Gastroesophageal sphincter (tissue), 3 donors: ENCODE results near the gene FGF5.

Experiments
- EP300 ChIP-seq: sonication (generic); formaldehyde crosslinking; IDR thresholded peaks from one replicate; pipeline ENCODE4 v1.6.1; 2017; ENCODE audit warnings: antibody characterized with exemption, mild to moderate bottlenecking
- POLR2A ChIP-seq, 2 donors: fragments of 450-650 bp; IDR thresholded peaks; one replicate each; pipeline ENCODE4 v1.6.1; 2017; ENCODE audit warnings: antibody characterized with exemption in 2 of 2, mild to moderate bottlenecking in 2 of 2, moderate library complexity in 1 of 2
- POLR2AphosphoS5 ChIP-seq: sonication (generic); formaldehyde crosslinking; IDR thresholded peaks from one replicate; pipeline ENCODE4 v1.6.1; 2017; ENCODE audit warnings: antibody characterized with exemption
- TF ChIP-seq, protein P1 (sequence below), 4 experiments: fragments of 200-600 bp in 2 of 4; fragments of 450-650 bp in 2 of 4; sonication (generic) in 1 of 4; IDR thresholded peaks; one replicate each; pipeline ENCODE4 v1.5.1; 2017 to 2019; ENCODE audit warnings: antibody characterized with exemption in 4 of 4, mild to moderate bottlenecking in 2 of 4, moderate library complexity in 2 of 4

DNA sequence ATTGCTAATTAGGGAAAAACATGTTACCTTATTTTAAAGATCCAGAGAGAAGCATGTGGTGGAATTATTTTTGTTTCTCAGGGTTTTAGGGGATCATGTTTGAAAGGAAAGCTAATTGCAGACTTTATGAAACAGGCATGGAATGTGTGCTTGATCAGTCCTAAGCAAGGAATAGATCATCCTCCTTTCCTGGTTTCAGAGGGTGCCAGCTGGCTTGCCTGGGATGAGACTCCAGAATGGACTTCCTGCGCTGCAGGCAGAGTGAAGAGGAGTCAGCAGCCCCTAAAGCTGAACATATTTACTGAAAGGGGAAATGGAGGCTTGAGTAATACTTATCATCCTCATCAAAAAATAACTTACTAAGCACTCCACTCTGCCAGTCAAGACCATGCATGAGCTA is 13.3 kb downstream of the FGF5 start:
- TF ChIP-seq, protein P1, sequence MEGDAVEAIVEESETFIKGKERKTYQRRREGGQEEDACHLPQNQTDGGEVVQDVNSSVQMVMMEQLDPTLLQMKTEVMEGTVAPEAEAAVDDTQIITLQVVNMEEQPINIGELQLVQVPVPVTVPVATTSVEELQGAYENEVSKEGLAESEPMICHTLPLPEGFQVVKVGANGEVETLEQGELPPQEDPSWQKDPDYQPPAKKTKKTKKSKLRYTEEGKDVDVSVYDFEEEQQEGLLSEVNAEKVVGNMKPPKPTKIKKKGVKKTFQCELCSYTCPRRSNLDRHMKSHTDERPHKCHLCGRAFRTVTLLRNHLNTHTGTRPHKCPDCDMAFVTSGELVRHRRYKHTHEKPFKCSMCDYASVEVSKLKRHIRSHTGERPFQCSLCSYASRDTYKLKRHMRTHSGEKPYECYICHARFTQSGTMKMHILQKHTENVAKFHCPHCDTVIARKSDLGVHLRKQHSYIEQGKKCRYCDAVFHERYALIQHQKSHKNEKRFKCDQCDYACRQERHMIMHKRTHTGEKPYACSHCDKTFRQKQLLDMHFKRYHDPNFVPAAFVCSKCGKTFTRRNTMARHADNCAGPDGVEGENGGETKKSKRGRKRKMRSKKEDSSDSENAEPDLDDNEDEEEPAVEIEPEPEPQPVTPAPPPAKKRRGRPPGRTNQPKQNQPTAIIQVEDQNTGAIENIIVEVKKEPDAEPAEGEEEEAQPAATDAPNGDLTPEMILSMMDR (IDR thresholded peaks at IDR 0.05): no peak
- TF ChIP-seq POLR2A (IDR thresholded peaks at IDR 0.05) (no peak), POLR2AphosphoS5 (no peak), EP300 (no peak)
